NCI-H146 treated with DMSO at 0.1 percent for 48 hours (cell line): ENCODE measurements around the gene KCND3.

Experiments
- DNase-seq: peaks from one replicate; lab custom pipeline; 2025; ENCODE audit not compliant: unreplicated experiment; lab: John Stamatoyannopoulos, UW

The KCND3 gene

DNA sequence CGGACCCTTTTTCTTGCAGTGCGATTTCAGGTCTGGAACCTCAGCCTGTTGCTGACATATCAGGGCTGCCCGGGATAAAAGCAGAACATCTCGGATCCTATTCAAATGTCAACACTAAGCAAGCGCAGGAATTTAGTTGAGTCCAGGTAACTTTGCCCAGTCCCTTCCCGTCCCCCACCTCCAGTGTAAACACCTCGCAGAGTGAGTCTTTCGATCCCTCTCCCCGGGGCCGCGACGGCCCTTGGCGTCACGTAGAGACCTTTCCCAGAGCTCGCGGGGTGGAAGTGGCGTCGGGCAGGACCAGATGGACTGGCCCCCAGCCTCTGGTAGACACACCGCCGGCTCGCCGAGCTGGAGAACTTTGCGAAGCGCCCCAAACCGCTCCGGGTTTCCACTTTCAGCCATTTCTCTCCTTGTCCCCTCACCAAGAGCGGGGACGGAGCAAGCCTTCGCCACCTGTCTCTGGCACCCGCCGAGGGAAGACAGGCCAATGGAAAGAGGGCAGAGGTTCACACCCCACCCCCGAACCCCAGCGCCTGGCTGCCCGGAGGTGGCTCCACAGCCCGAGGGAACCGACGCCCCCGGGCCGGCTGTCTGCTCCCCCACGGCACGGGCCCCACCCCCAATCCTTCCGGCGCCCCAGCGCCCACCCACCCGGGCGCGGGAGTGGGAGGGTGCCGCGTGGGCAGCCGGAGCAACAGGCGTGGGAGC, 570 bp downstream of the KCND3 start:
- peak; percentile 36 for DNase-seq

- DNase-seq, result no peak
These were observed 1.1 kb downstream of the KCND3 start for GRCh38 chr1:111988377-111988742.

DNA sequence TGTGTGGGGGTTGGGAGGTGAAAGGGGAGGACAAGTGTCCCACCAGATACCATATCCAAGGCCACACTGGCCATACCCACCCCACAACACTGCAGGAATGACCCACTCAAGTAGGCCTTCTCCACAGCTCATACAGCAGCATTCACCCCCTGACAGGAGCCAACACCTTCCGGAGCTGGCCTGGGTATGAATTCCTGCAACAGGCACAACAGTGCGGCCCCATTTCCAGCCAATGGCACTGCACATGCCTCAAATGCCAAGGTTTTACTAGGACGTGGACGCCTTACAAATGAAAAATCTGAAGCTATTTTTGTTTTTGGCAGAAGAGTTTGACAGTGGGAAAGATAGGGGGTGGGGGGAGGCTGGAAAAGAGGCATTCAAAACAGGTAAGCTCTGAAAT, 2.0 kb downstream of the KCND3 start:
- DNase-seq, result no peak

- DNase-seq, result no peak
These were observed 6.0 kb downstream of the KCND3 start for GRCh38 chr1:111983500-111983899.

- no peak for DNase-seq
These were observed 7.0 kb downstream of the KCND3 start for GRCh38 chr1:111982428-111982827.

- no peak for DNase-seq
These were observed 7.6 kb downstream of the KCND3 start for GRCh38 chr1:111981871-111982270.

DNA sequence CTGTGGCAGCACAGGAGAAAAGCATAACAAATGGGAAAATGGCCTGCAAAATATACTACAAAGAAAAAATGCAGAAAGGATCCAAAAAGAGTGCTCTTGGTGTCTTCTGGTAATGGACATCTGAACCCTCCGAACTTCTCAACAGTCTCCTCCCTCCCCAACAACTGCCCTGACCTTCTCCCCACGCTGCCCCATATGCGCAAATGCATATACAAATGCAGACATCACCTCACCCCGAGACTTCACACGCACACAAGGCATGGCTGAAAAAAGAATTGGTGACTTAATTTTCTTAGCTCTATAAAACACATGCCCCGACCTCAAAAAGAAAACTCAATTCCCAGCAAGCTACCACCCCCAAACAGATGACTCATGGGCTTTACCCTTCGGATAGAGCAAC, 8.4 kb downstream of the KCND3 start:
- no peak for DNase-seq

- peak; percentile 13 for DNase-seq
These were observed 8.8 kb downstream of the KCND3 start for GRCh38 chr1:111980686-111981085.

- no peak for DNase-seq
These were observed 10.8 kb downstream of the KCND3 start for GRCh38 chr1:111978695-111979094.

- DNase-seq, result no peak
These were observed 12.1 kb downstream of the KCND3 start for GRCh38 chr1:111977378-111977777.

GRCh38 chr1:111976842-111977241, 12.6 kb downstream of the KCND3 start:
- no peak for DNase-seq

GRCh38 chr1:111976332-111976731, 13.1 kb downstream of the KCND3 start:
- DNase-seq, result peak; percentile 16

DNA sequence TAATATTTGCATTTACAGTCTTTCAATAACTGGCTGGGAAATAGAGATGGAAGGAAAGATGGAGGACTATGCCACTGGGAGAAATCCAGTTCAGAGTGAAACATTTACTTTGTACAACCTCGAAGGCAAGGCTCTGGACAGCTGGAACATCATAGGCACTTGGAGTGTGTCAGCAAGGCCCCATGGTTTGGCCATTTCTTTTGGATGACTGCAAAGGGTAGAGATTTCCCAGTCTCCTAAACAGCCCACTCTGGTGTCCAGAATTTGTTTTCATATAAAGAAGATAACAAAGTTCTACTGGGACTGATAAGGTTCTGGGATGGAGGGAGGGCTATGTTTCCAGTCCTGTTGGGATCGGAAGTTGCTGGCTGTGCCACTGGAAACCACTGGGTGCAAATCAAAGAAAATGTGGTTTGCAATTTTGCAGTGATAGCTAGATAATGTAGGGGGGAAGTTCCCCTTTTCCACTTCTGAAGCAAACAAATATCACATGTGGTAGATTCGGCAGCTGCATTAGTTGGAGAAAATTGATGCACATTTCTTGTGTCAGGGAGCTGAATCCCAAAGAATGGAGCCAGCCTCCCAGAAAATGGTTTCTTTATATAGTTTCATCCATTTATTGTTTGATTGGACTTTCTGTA, 16.2 kb downstream of the KCND3 start:
- DNase-seq, result no peak

GRCh38 chr1:111971396-111971795, 18.1 kb downstream of the KCND3 start:
- DNase-seq, result no peak

- no peak for DNase-seq
These were observed 21.0 kb downstream of the KCND3 start for GRCh38 chr1:111968511-111968910.

DNA sequence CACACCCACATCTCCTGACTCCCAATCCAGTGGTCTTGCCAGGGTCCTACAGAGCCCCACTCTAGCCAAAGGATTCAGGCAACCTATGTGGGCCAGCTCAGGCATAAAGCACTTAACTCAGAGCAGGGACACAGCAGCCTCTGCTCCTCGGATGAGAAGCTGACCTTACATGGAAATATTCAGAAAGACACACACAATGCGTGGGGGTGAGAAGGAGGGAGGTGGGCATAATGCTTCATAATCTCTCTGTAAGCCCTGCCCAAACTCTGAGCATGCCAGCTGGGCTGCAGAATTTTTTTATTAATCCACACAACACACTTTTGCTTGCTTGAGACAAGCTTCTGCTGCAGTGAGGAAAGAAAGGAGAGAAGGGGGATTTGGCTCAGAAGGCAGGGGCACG, 21.6 kb downstream of the KCND3 start:
- DNase-seq, result no peak

- DNase-seq, result no peak
These were observed 22.3 kb downstream of the KCND3 start for GRCh38 chr1:111967067-111967690.

DNA sequence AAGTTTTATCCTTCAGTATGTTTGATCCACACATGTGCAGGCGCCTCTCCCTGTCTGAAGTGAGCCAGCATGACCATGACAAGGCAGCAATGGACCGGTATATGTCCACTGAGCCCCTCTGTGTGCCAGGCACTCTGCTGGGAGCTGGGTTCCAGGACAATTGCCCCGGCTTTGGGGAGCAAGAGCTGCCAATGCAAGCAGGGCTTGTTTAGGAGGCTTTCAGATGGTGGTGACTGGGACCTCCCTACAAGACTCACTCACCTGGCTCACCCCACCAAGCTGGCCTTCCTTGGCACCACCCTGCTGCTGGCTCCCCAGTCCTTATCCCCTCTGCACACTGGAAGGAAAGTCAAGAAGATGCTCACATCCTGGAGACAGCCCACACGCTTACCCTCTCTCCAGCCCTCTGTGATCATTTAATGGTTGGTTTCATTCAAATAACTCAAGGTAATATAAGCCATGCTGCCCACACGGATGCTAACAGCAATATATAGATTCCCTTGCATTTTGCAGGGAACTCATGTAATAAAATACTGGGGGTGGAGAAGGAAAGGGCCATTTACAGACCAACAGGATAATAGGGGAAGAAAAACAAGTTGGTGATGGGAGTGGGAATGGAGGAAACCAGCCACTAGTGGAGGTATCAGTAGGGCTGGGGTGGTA, 23.6 kb downstream of the KCND3 start:
- DNase-seq, result no peak

DNA sequence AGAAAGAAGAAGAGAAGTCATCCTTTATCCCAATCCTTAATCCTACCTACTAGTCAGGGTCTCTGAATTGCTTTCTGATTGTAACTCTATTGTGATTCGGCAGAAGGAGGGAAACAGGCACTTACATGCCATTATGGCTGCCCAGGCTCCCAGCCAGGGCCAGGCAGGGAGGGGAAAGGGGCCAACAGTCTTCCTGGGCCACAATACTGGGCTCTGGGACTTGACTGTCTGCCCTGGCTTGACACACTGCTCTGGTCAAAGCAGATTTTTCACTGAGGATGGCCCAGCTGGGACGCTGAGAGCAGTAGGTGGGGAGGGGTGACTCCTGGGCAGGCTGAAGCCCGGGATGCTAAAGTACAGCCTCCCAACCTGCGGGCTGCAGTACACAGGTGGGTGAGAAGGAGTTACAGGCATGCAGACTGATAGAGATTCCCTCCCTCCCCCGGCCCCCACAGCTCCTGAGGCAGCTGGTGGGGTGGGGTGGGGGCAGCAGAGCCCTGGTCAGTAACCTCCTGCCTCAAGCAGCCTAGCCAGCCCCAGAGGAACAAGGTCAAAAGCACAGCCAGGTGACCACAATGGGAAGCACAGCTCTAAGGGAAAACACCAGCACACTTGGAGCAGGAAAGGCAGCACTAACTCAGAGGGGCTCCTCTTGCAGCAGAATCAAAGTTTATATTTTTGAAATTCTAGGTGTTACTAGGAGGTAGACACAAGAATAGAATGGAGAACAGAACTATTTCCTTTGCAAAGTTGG, 25.3 kb downstream of the KCND3 start:
- no peak for DNase-seq

DNA sequence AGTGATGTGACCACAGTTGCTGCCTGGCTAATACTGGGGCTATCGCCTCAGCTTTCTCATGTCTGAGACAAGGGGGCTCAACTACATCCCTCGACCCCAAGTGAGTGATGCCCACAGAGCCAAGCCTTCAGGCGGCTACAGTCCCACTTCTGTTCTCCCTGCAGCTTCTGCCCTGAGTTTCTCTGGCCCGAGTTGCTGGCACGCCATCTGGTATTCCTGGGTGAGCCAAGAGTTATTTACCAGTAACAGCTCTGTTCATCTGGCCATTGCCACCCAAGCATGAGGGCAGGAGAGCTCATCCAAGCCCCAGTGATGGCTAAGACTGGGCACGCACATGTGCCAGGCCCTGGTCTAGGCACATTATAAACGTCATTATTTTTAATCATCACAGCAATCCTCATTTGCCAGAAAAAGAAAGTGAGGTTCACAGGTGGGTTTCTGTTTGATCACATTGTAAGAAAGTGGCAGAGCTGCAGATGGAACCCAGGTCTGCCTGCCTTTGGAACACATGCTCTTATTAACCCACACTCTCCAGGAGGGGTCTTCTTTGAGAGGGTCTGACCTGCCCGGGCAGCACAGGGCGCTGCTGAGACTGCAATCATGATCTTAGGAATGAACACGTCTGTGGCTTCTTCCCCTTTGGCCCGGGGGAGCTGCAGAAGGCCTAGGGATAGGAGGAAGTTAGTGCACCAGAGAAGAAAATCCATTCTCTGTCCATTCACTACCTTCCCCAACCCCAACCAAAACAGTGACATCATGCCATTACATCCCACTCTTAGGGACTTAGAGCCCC, 27.5 kb downstream of the KCND3 start:
- no peak for DNase-seq
